GM21737 (cell line): ENCODE results near the gene RAB7B.

Source experiments
- ATAC-seq: cut with Tn5 transposase; IDR thresholded peaks from one replicate; pipeline ENCODE4 v1.9.1; 2021; ENCODE audit warnings: mild to moderate bottlenecking, moderate library complexity; ENCODE audit not compliant: unreplicated experiment

Gene RAB7B

DNA sequence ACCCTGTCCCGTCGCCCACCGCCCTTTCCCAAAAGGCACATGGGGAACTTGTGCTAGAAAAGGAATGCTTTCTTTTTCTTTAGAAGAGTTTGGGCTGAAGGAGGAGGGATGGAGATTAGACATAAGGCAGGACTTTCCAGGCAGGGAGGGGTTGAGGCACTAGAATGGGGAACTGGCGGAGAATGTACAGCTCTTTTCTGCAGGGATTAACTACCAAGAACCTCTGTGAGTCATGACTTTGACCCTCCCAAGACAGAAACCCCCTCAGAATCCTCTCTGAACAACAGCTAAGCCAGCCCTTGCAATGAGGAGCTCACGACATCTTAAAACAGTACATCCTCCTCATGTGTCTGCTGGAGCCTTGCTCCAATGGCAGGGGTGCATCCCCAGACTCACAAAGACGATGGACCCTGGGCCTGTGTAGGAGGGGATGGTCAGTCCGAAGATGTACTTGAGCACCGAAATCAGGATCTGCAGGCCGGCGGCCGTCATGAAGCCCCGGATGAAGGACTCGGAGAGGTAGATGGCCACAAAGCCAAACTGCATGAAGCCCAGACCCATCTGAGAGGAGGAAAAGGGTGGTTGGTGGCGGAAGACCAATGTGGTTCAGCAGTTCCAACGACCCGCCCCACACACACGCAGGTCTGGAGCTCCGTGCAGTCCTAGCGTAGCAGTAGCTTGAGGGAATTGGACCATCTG, 73.5 kb downstream of the RAB7B start:
- ATAC-seq = no peak

DNA sequence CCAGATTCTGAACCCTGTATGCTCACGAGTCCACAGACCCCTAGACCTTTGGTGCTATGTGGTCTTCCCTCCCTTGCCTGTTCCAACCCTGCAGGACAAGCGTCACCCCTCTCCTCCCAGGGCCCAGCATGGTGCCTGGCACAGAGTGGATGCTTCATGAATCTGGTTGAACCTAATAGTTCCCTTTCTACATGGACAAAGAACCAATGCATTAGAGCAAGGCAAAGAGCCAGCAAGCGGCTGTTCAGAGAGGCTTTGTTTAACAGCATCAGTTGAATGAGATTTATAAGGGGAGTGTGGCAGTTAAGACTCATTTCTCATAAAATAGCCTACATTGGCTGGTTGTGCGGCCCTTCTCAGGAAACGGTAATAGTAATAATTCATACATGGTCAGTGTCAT, 74.9 kb downstream of the RAB7B start:
- ATAC-seq = no peak

GRCh38 chr1:205927676-205928075, 75.5 kb downstream of the RAB7B start:
- no peak for ATAC-seq

DNA sequence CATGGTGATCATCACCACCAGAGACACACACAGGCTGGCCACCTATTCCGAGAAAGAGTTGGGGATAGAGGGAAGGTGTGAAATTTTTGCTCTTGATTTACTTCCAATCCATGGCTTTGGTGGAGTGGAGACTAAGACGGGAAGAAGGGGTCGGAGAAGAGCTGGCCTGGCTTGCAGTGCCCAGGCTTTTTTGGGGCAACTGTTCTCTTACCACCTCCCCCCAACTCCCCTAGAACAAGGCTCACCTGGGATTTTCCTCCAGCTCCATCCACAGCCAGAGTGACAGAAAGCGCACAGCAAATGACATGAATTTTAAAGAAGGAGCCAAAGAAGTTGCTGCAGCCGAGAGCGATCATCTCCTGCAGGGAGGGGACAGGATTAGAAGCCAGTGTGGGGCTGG, 75.9 kb downstream of the RAB7B start:
- ATAC-seq = no peak
